GM19351 (cell line): ENCODE measurements around the gene SNED1.
A peak's percentile ranks its signal among the peaks of the same experiment; 100 is the strongest.

Experiments used
- ATAC-seq: cut with Tn5 transposase; IDR thresholded peaks from one replicate; pipeline ENCODE4 v1.9.1; 2021; ENCODE audit warnings: mild to moderate bottlenecking, moderate library complexity; ENCODE audit not compliant: unreplicated experiment

SNED1 gene

GRCh38 chr2:241020629-241021190 is 22.3 kb downstream of the SNED1 start:
- no peak for ATAC-seq

GRCh38 chr2:241025639-241026038 is 27.2 kb downstream of the SNED1 start:
- no peak for ATAC-seq

GRCh38 chr2:241029599-241030332 is 31.3 kb downstream of the SNED1 start:
- ATAC-seq, result no peak

- ATAC-seq, result no peak
Measured at GRCh38 chr2:241030333-241030680, 31.9 kb downstream of the SNED1 start.

GRCh38 chr2:241030883-241031282 is 32.5 kb downstream of the SNED1 start:
- ATAC-seq, result no peak

GRCh38 chr2:241031436-241032165 is 33.2 kb downstream of the SNED1 start:
- no peak for ATAC-seq

- ATAC-seq, result no peak
Measured at GRCh38 chr2:241033336-241033987, 35.0 kb downstream of the SNED1 start.

GRCh38 chr2:241033994-241034393 is 35.6 kb downstream of the SNED1 start:
- ATAC-seq, result no peak

GRCh38 chr2:241034490-241035141 is 36.2 kb downstream of the SNED1 start:
- no peak for ATAC-seq

- ATAC-seq, result no peak
Measured at GRCh38 chr2:241035142-241035817, 36.9 kb downstream of the SNED1 start.

GRCh38 chr2:241035818-241036396 is 37.5 kb downstream of the SNED1 start:
- peak; percentile 23 for ATAC-seq

GRCh38 chr2:241036397-241036963 is 38.1 kb downstream of the SNED1 start:
- ATAC-seq, result peak; percentile 75

GRCh38 chr2:241036964-241037421 is 38.6 kb downstream of the SNED1 start:
- peak; percentile 37 for ATAC-seq

GRCh38 chr2:241037498-241037897 is 39.1 kb downstream of the SNED1 start:
- no peak for ATAC-seq

- ATAC-seq, result no peak
Measured at GRCh38 chr2:241038374-241039180, 40.2 kb downstream of the SNED1 start.

- no peak for ATAC-seq
Measured at GRCh38 chr2:241039416-241039815, 41.0 kb downstream of the SNED1 start.

GRCh38 chr2:241040081-241040803 is 41.8 kb downstream of the SNED1 start:
- ATAC-seq, result no peak

- peak; percentile 63 for ATAC-seq
Measured at GRCh38 chr2:241041589-241042158, 43.3 kb downstream of the SNED1 start.
